GM18519 (cell line): ENCODE measurements around the gene ANO9.
A peak's percentile ranks its signal among the peaks of the same experiment; 100 is the strongest.
"Not testable (repeated sequence)": the region's sequence is repeated elsewhere in the genome, so short reads cannot be mapped to it uniquely, and the experiment has no call there.

Source experiments
- ATAC-seq: cut with Tn5 transposase; IDR thresholded peaks from one replicate; pipeline ENCODE4 v1.9.1; 2021; ENCODE audit warnings: mild to moderate bottlenecking, moderate library complexity; ENCODE audit not compliant: unreplicated experiment, low FRiP score

The ANO9 gene

DNA sequence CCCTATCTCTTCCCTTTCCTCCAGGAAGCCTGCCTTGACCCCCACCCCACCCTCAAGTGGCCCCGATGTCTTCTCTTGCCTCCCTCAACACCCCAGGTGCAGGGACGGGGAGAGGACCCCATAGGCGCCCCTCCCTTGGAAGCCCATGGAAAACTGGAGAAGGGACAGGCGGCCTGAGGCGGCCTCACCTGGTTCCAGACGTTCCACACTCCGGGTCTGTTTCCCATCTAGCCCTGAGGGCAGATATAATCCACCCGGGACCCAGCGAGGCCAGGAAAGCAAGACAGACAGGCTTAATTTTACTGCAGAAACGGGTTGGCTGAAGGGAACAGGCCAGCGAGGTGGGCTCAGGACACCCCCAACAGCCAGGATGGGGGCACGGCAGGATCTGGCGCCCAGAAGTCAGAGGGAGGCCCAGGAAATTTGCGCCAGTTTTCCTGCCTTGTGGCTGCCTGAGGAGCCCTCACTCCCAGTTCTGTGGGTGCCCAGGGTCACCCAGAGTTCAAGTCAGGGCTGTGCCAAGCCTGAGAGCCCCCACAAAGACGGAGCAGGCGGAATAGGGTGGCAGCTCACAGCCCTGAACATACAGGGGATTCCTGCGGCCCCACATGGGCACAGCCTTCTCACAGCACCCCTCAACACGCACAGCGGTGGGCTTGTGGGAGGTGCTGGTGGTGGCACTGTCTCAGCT lies 24.0 kb downstream of the ANO9 start:
- ATAC-seq = no peak

- ATAC-seq = no peak
Observed at GRCh38 chr11:416757-417621, 24.8 kb downstream of the ANO9 start.

DNA sequence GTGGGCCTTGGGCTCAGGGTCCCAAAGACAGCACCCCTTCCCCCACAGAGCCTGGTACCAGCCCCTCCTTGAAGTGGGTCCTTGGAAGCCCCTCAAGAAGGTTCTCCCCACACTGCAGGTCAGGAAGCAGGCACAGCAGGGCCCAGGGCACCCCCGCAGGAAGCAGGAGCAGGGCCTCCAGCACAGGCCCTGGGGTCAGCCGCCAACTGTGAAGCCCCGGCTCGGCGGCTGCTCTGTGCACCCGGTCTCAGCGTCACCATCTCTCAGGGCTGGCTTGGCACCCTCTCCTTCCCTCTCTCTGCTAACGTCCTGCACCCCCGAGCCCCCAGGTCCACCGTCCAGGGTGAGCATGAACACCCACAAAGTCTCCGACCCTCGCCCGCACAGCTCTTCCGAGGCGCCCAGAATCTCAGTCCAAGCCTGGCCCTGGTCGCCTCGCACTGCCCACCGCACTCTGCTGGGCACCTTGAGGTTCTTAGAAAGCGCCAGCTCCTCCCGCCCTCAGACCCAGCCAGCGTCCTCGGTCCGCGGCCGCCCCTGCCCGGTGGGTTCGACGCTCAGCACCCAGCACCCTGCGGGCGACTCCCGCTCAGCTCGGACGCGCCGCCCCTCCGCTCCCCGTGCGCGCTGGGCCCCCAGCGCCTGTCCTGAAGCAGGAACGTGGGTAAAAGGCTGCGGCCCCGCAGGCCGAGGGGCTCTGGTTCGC lies 25.6 kb downstream of the ANO9 start:
- ATAC-seq = no peak

- ATAC-seq = no peak
Observed at GRCh38 chr11:415640-416041, 26.2 kb downstream of the ANO9 start.

- ATAC-seq = no peak
Observed at GRCh38 chr11:414318-414857, 27.4 kb downstream of the ANO9 start.

DNA sequence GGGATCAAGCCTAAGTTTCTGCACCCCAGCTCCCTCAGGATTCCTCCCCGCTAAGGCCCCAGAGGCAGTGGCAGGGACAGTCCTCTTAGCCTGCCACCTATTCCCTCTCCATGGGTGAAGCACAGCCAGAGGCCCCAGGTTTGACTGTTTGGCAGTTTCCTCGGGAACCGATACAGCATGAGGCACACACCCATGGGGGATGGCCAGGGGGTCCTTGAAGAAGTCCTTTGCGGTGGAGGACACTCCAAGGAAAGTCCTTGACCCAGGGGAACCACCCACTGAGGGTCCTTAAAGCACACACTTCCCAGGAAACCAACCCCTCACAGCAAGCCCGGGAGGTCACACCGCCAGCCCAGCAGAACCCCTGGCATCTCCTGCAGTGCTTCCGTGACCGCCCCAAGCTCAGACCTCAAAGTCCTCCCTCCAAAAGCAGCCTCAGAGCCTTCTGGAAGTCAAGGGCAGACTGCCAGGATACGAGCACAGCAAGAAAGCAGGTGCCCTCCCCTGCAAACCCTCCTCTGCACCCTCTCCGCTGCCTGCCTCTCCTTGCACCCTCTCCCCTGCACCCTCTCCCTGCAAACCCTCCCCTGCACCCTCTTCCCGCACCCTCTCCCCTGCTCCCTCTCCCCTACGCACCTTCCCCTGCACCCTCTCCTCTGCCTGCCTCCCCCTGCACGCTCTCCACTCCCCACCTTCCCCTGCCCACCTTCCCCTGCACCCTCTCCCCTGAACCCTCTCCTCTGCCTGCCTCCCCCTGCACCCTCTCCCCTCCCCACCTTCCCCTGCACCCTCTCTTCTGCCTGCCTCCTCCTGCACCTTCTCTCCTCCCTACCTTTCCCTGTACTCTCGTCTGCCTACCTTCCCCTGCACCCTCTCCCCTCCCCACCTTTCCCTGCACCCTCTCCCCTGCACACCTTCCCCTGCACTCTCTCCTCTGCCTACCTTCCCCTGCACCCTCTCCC lies 28.4 kb downstream of the ANO9 start:
- no peak for ATAC-seq

DNA sequence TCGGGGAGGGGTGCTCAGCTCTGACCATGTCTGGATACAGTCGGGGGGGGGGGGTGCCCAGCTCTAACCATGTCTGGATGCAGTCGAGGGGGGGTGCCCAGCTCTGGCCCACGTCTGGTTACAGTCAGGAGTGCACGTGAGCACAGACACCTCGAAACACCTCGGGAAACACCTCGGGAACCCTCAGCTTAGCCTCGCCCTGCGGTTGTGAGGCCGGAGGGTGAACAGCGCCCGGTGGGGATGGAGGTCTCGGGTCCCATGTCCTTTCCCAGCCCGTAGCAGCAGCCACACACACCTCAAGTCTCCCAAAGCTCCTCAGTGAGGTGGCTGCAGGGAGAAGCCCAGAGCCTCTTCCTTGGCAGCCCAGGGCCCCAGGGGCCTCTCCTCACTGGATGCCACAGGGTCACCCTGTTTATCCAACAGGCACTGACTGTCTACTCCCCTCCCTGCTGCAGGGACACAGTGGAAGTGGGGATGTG lies 29.1 kb downstream of the ANO9 start:
- no peak for ATAC-seq

DNA sequence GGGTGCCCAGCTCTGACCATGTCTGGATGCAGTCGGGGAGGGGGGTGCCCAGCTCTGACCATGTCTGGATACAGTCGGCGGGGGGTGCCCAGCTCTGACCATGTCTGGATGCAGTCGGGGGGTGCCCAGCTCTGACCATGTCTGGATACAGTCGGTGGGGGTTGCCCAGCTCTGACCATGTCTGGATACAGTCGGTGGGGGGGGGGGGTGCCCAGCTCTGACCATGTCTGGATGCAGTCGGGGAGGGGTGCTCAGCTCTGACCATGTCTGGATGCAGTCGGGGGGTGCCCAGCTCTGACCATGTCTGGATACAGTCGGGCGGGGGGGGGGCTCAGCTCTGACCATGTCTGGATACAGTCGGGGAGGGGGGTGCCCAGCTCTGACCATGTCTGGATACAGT lies 30.3 kb downstream of the ANO9 start:
- not testable (repeated sequence) for ATAC-seq

DNA sequence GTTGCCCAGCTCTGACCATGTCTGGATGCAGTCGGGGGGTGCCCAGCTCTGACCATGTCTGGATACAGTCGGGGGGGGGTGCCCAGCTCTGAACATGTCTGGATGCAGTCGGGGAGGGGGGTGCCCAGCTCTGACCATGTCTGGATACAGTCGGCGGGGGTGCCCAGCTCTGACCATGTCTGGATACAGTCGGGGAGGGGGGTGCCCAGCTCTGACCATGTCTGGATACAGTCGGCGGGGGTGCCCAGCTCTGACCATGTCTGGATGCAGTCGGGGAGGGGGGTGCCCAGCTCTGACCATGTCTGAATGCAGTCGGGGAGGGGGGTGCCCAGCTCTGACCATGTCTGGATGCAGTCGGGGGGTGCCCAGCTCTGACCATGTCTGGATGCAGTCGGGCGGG lies 31.1 kb downstream of the ANO9 start:
- not testable (repeated sequence) for ATAC-seq

DNA sequence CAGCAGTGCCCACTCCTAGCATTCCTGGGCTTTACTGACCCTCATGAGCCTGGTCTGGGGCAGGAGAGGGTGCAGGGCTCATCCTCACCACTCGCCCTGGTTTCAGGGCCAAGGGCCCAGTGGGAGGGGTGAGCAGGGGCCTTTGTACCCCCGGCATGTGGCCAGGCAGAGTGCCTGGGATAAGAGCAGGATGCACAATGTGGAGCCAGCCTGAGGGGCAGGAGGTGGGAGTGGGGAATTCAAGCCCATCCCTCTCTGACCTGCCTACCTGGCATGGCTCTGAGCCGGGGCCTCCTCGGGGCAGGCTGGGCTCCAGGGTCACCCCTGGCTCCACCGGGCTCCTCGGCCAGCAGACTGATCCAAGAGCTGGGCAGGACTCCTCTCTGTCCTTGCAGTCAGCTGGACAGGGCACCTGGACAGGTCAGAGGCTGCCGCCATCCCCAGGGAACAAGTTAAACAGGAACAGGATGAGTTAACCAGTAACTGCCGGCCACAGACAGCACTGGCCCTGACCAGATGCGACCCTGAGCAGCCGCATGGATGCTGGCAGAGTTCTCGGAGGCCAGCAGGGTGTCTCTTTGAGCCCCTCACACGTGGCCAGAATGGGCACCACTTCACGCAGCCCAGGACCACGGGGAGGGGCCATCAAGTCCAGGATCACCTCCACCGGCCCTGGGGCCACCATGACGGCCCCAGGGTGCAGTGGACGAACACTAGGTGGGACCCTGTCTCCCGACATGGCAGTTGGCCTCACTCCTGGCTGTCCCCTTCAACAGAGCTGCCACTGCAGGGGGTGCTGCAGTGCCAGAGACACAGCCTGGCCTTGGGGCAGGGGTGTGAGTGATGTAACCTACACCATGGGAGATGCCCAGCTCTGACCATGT lies 32.0 kb downstream of the ANO9 start:
- no peak for ATAC-seq

- ATAC-seq = no peak
Observed at GRCh38 chr11:409008-409599, 32.7 kb downstream of the ANO9 start.

- ATAC-seq = no peak
Observed at GRCh38 chr11:408154-409007, 33.4 kb downstream of the ANO9 start.

- ATAC-seq = no peak
Observed at GRCh38 chr11:407651-408123, 34.1 kb downstream of the ANO9 start.

DNA sequence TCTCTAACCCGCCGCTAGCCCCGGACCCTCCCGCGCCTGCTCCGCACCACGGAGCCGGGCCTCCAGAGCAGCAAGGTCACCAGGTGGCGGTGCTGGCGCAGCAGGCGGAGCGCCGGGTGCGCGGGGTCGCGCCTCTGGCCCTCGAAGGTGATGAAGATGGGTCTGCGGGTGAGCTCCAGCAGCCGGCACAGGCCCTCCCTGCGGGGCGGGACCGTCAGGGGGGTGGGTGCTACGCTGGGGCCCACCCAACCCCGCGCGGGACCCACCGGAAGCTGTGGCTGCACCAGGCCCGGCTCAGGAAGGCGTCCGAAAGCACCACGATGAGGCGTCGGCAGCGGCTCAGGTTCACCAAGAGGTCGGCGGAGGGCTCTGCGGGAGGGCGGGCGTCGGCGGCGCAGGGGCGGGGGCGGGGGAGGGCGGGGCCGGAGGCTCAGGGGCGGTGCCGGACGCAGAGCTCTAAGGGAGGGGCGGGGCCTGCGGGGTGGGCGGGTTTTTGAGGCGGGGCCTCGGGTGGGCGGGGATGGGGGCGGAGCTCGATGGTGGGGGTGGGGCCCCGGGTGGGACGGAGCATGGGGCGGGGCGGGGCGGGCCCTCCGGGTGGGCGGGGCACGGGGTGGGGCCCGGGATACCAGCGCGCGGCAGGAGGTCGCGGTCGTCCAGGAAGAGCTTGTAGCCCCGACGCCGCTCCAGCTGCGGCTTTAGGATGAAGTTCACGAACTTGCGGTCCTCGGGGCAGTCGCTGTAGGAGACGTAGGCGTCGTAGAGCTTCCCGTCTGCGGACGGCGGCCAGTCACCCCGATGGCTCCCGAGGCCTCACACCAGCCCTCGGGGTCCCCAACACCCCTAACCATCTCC lies 34.8 kb downstream of the ANO9 start:
- peak; percentile 44 for ATAC-seq

- no peak for ATAC-seq
Observed at GRCh38 chr11:405954-406795, 35.6 kb downstream of the ANO9 start.
